ENCODE data around the gene CLK4. TPM values are rescaled to one million over a fixed set of nuclear protein-coding genes. Genes with fewer than 3 reads are reported as not detected.

CLK4 gene
- total and polyA plus RNA-seq, 2 of the 8 experiments (the other 6 are each of a cell fraction or from before 2014, with no cell fraction given) = 8.1 to 12.6 TPM

GRCh38 chr5:178626484-178627258 is at the start of gene CLK4 (continued):
- TF ChIP-seq MAX (IDR thresholded peaks at IDR 0.05) = no peak; the same call in 1 of the 2 replicates
- TF ChIP-seq NANOG (IDR thresholded peaks at IDR 0.05; ENCODE audit: insufficient read depth, low read depth, low read length, poor library complexity, severe bottlenecking) = no peak
- peak; percentile 95 for TF ChIP-seq YY1 (IDR thresholded peaks at IDR 0.05; ENCODE audit: low read depth, low read length)
- no peak for TF ChIP-seq SRF (IDR thresholded peaks at IDR 0.05; ENCODE audit: low read depth, low read length)
- TF ChIP-seq EGR1 (IDR thresholded peaks at IDR 0.05; ENCODE audit: borderline replicate concordance, low read depth, low read length) = peak; percentile 51
- no peak for TF ChIP-seq POU5F1 (IDR thresholded peaks at IDR 0.05; ENCODE audit: low read depth, low read length)
- no peak for TF ChIP-seq BCL11A (IDR thresholded peaks at IDR 0.05; ENCODE audit: low read depth in 2 of 2, low read length in 2 of 2)
- TF ChIP-seq RAD21 (IDR thresholded peaks at IDR 0.05 in 1 of 2, conservative IDR thresholded peaks at IDR 0.05 in 1 of 2; ENCODE audit: low read depth in 2 of 2, low read length in 2 of 2) = peak in 1 of 2 experiments; percentile 17; a peak in 1 of 4 replicates
- no peak for TF ChIP-seq MAFK (IDR thresholded peaks at IDR 0.05; ENCODE audit: low read depth, low read length)
- TF ChIP-seq BACH1 (IDR thresholded peaks at IDR 0.05; ENCODE audit: low read length) = no peak

Measured in H1 (cell line).